Measurements from ENCODE around the gene ANGPTL8. TPM values are rescaled to one million over a fixed set of nuclear protein-coding genes. Genes with fewer than 3 reads are reported as not detected.

ANGPTL8 gene
- total and polyA plus RNA-seq, 2 of the 13 experiments (the other 11 are each of a cell fraction or from before 2014, with no cell fraction given) = 27.3 to 243 TPM

- TF ChIP-seq RXRB (CRISPR knock-in tag; IDR thresholded peaks at IDR 0.05; ENCODE audit: borderline replicate concordance) = peak; percentile 34; the same call in 1 of the 2 replicates
- TF ChIP-seq NR2F6 (IDR thresholded peaks at IDR 0.05) = 0 out of 2 replicates have a peak, but pooled peaks have one; percentile 17
- peak; percentile 36; the same call in 1 of the 2 replicates for TF ChIP-seq NR2F6 (CRISPR knock-in tag; IDR thresholded peaks at IDR 0.05)
- TF ChIP-seq ZNF20 (CRISPR knock-in tag; IDR thresholded peaks at IDR 0.05) = no peak
- peak; percentile 57; the same call in 1 of the 2 replicates for TF ChIP-seq CEBPB (IDR thresholded peaks at IDR 0.05; ENCODE audit: borderline replicate concordance, low read depth, low read length)
- no peak for TF ChIP-seq SOX13 (IDR thresholded peaks at IDR 0.05)
- TF ChIP-seq SOX13 (CRISPR knock-in tag; conservative IDR thresholded peaks at IDR 0.05 in 1 of 2, IDR thresholded peaks at IDR 0.05 in 1 of 2) = 0 out of 4 replicates have a peak, but pooled peaks of 1 of the 2 experiments have one; percentile 14
- TF ChIP-seq YEATS2 (CRISPR knock-in tag; IDR thresholded peaks at IDR 0.05; ENCODE audit: borderline replicate concordance) = no peak
- TF ChIP-seq ZNF362 (CRISPR knock-in tag; IDR thresholded peaks at IDR 0.05; ENCODE audit: borderline replicate concordance) = 0 out of 2 replicates have a peak, but pooled peaks have one; percentile 50
- no peak for TF ChIP-seq ZNF225 (CRISPR knock-in tag; IDR thresholded peaks at IDR 0.05)
- no peak for TF ChIP-seq ZNF446 (CRISPR knock-in tag; IDR thresholded peaks at IDR 0.05)
- TF ChIP-seq ZNF160 (CRISPR knock-in tag; IDR thresholded peaks at IDR 0.05) = no peak
- no peak for TF ChIP-seq CENPBD1 (CRISPR knock-in tag; IDR thresholded peaks at IDR 0.05; ENCODE audit: borderline replicate concordance, low read depth)
- TF ChIP-seq KLF12 (CRISPR knock-in tag; IDR thresholded peaks at IDR 0.05; ENCODE audit: borderline replicate concordance) = no peak
- TF ChIP-seq BORCS8-MEF2B (CRISPR knock-in tag; IDR thresholded peaks at IDR 0.05) = no peak
- no peak for TF ChIP-seq TCF12 (IDR thresholded peaks at IDR 0.05)
- TF ChIP-seq TCF12 (CRISPR knock-in tag; IDR thresholded peaks at IDR 0.05) = 0 out of 2 replicates have a peak, but pooled peaks have one; percentile 18
- TF ChIP-seq SOX6 (IDR thresholded peaks at IDR 0.05) = no peak
- peak; percentile 56 for TF ChIP-seq SOX6 (CRISPR knock-in tag; IDR thresholded peaks at IDR 0.05)
- TF ChIP-seq EZH2 (conservative IDR thresholded peaks at IDR 0.05; ENCODE audit: low read depth, low read length) = no peak
- peak; percentile 54; the same call in 1 of the 2 replicates for TF ChIP-seq BCL6 (CRISPR knock-in tag; IDR thresholded peaks at IDR 0.05)
- no peak for TF ChIP-seq BRCA1 (CRISPR knock-in tag; IDR thresholded peaks at IDR 0.05)
- TF ChIP-seq HNF4G (IDR thresholded peaks at IDR 0.05; ENCODE audit: borderline replicate concordance, low read depth, low read length) = peak; percentile 51; the same call in 1 of the 2 replicates
- TF ChIP-seq HNF4G (CRISPR knock-in tag; IDR thresholded peaks at IDR 0.05; ENCODE audit: borderline replicate concordance, low read depth) = no peak
- TF ChIP-seq KLF13 (CRISPR knock-in tag; IDR thresholded peaks at IDR 0.05) = no peak
- no peak for TF ChIP-seq ZNF652 (CRISPR knock-in tag; IDR thresholded peaks at IDR 0.05; ENCODE audit: borderline replicate concordance, low read depth)
- no peak for TF ChIP-seq ZNF280B (CRISPR knock-in tag; IDR thresholded peaks at IDR 0.05; ENCODE audit: borderline replicate concordance)
- TF ChIP-seq RBM22 (optimal IDR thresholded peaks at IDR 0.05; ENCODE audit: low read length) = no peak
- TF ChIP-seq BRD4 (CRISPR knock-in tag; IDR thresholded peaks at IDR 0.05) = no peak
- no peak for TF ChIP-seq TGIF2 (CRISPR knock-in tag; IDR thresholded peaks at IDR 0.05)
- no peak for TF ChIP-seq MIER2 (CRISPR knock-in tag; IDR thresholded peaks at IDR 0.05)
- TF ChIP-seq PTBP1 (IDR thresholded peaks at IDR 0.05; ENCODE audit: low read depth, low read length, poor library complexity, severe bottlenecking) = no peak
Measured at GRCh38 chr19:11274533-11275086, 35.2 kb downstream of the ANGPTL8 start (continued).

All from HepG2 (cell line).